ES-I3 (cell line): ENCODE measurements around the gene PARD3B.

Experiments
- H3K36me3 ChIP-seq: 2 replicates; pipeline ENCODE4 v1.6.1; 2013; ENCODE audit warnings: mild to moderate bottlenecking, low read length, control low read depth, moderate library complexity; ENCODE audit not compliant: insufficient read depth
- H3K4me1 ChIP-seq: 2 replicates; pipeline ENCODE4 v1.6.1; 2013; ENCODE audit warnings: mild to moderate bottlenecking, control low read depth, low read length; ENCODE audit not compliant: insufficient read depth
- H3K9ac ChIP-seq: 2 replicates; pipeline ENCODE4 v1.6.1; 2013; ENCODE audit warnings: low read depth, mild to moderate bottlenecking, low read length, moderate library complexity
- H3K9me3 ChIP-seq: 2 replicates; pipeline ENCODE4 v1.6.1; 2013; ENCODE audit warnings: mild to moderate bottlenecking, low read length, moderate library complexity; ENCODE audit not compliant: control insufficient read depth, insufficient read depth

PARD3B gene

DNA sequence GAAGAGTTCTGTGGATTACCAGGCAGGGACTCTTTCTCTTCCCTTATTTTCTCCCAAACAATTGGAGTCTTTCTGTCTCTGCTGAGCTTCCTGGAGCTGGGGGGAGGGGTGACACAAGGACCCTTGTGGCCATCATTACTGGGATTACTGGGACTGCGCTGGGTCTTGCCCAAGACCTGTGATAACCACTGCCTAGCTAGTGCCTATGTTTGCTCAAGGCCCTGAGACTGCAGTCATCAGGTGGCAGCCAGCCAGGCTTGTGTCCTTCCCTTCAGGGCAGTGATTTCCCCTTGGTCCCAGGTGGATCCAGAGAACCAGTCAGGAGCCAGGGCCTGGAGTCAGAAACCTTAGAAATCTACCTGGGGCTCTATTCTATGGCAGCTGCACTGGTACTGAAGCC is 355.6 kb downstream of the PARD3B start:
- Histone ChIP-seq H3K9me3 (no peaks in the 10 kb centered on the region; the same call in 1 of the 2 replicates), H3K9ac (no peak overlapping the region), H3K4me1 (no peaks in the 10 kb centered on the region), H3K36me3 (no peaks in the 10 kb centered on the region)

- Histone ChIP-seq H3K9me3 (no peaks in the 10 kb centered on the region; the same call in 1 of the 2 replicates), H3K36me3 (no peaks in the 10 kb centered on the region), H3K4me1 (no peaks in the 10 kb centered on the region), H3K9ac (no peak overlapping the region)
These were observed 356.3 kb downstream of the PARD3B start for GRCh38 chr2:204901591-204901990.

DNA sequence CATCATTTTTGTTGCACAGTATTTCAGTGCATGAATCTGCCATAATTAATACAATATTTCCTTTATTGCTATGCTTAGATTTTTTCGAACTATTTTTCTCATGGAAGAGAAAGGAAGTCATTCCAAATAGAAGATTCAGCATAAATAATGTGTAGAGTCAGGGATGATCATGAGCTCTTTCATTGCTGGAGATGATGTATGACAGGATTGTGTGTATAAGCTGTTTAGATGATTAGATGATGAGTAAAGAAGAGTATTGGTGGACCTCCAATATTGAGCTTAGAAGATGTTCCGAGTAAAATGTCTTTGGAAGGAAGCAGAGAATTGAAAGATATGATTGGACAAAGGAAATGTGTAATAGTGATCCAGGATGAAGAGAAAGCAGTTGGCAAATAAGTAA is 364.5 kb downstream of the PARD3B start:
- no peaks in the 10 kb centered on the region for H3K4me1 ChIP-seq
- H3K9ac ChIP-seq: no peak overlapping the region
- no peaks in the 10 kb centered on the region for H3K36me3 ChIP-seq
- H3K9me3 ChIP-seq: no peaks in the 10 kb centered on the region

- H3K9ac ChIP-seq: no peak overlapping the region
- H3K36me3 ChIP-seq: no peaks in the 10 kb centered on the region
- no peaks in the 10 kb centered on the region for H3K9me3 ChIP-seq
- H3K4me1 ChIP-seq: no peaks in the 10 kb centered on the region
These were observed 368.0 kb downstream of the PARD3B start for GRCh38 chr2:204913312-204913711.

DNA sequence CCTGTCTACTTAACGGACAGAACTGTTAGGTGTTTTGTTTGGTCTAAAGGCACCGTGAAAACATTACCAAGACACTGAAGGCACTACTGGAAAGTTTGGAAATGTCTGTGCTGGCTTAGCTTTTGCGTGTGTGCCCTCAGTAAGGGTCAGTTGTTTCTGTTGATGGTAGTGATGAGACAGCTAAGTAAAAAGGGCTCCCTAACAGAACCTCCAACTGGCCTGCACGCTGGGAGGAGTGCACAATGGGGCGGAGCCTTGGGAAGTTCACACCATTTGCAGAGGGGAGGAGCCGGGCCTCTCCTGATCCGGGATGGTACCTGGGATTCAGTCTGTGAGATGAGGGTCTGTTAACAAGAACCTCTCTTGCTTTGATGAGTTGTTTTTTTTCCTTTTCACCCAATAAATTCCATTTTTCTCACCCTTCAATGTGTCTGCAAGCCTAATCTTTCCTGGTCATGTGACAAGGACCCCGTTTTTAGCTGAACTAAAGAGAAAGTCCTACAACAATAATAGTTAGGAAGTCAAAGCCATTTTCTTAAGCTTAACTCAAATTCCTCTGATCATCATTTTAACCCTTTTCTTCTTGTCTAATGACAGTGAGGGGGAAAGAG is 368.7 kb downstream of the PARD3B start:
- Histone ChIP-seq H3K4me1 (no peaks in the 10 kb centered on the region), H3K36me3 (no peaks in the 10 kb centered on the region), H3K9me3 (no peaks in the 10 kb centered on the region), H3K9ac (no peak overlapping the region)

- Histone ChIP-seq H3K9me3 (no peaks in the 10 kb centered on the region), H3K9ac (no peak overlapping the region), H3K4me1 (no peaks in the 10 kb centered on the region), H3K36me3 (no peaks in the 10 kb centered on the region)
These were observed 369.4 kb downstream of the PARD3B start for GRCh38 chr2:204914708-204915107.

GRCh38 chr2:204917089-204917701 is 371.9 kb downstream of the PARD3B start:
- no peak overlapping the region for H3K9ac ChIP-seq
- no peaks in the 10 kb centered on the region for H3K4me1 ChIP-seq
- H3K36me3 ChIP-seq: no peaks in the 10 kb centered on the region
- no peaks in the 10 kb centered on the region for H3K9me3 ChIP-seq

GRCh38 chr2:204920776-204921175 is 375.5 kb downstream of the PARD3B start:
- H3K4me1 ChIP-seq: no peaks in the 10 kb centered on the region
- no peak overlapping the region for H3K9ac ChIP-seq
- no peaks in the 10 kb centered on the region for H3K36me3 ChIP-seq
- H3K9me3 ChIP-seq: no peaks in the 10 kb centered on the region

DNA sequence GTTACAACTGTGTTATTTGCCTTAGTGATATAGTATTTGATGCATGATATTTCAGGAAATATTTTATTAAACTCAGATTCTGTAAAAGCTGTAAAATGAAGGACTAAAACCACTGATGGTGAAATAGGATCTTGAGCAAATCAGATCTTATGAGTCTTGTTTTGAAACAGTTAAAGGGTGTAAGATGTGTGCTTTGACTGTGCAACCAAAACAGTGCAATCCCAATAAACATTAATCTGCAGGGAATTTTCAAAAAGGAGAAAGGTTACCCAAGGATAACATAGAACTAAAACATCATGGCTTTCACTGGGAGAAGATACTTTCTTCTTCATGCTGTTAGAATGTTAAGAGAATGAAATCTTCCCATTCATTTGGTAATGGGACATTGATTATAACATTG is 378.7 kb downstream of the PARD3B start:
- H3K4me1 ChIP-seq: no peaks in the 10 kb centered on the region
- no peaks in the 10 kb centered on the region for H3K36me3 ChIP-seq
- H3K9ac ChIP-seq: no peak overlapping the region
- no peaks in the 10 kb centered on the region for H3K9me3 ChIP-seq

GRCh38 chr2:204931562-204931961 is 386.3 kb downstream of the PARD3B start:
- Histone ChIP-seq H3K36me3 (no peaks in the 10 kb centered on the region), H3K9ac (no peak overlapping the region), H3K9me3 (no peaks in the 10 kb centered on the region), H3K4me1 (no peaks in the 10 kb centered on the region)

DNA sequence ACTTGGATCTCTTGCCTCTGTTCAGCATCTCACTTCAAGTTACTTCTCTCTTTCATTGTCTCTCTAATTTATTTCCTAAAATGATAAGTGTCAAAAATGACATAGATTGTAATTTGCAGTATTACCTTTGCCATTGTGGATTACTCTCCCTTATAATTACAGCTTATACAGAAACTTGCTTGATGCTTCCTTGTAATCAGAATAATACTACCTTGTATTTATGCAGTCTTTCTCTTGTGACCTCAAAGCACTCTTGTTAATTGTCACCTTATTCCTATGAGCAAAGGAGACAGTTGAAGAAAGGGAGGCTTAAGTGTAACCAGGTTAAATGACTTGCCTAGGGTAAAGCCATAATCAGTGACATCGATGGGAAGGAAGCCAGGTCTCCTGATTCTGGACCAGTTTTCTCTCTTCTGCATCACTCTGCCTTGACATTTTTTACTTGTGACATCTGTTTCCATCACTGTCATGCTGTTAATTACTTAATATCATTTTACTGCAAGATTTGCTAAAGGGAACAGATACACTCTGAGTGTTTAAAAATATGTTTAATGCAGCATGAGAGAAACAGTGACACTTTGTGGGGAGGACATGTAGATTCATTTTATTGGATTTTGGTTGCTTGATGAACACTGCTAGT is 388.6 kb downstream of the PARD3B start:
- Histone ChIP-seq H3K9ac (no peak overlapping the region), H3K9me3 (no peaks in the 10 kb centered on the region), H3K36me3 (no peaks in the 10 kb centered on the region), H3K4me1 (no peaks in the 10 kb centered on the region)

- no peak overlapping the region for H3K9ac ChIP-seq
- H3K9me3 ChIP-seq: peaks cover 6% of the 10 kb centered on the region; the same call in 1 of the 2 replicates
- H3K4me1 ChIP-seq: no peaks in the 10 kb centered on the region
- H3K36me3 ChIP-seq: no peaks in the 10 kb centered on the region
These were observed 399.7 kb downstream of the PARD3B start for GRCh38 chr2:204944927-204945326.

DNA sequence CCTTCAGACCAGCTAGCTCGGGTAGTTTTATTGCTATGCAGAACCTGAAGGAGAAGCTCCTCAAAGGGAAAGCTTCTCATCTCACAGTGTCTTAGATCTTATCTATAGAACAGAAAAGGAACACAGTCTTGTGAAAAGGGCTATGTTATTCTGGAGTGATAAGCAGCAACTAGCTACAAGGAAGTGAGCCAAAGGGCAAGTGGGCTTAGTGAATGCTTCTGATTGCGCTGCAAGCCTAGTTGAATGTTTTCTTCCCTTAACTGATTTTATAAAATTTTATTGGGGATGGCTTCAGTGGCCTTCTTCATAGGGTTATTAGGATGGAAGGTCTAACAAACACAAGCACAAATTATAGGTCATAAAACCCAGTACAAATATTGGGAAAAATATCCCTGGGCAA is 400.1 kb downstream of the PARD3B start:
- Histone ChIP-seq H3K9me3 (peaks cover 6% of the 10 kb centered on the region; the same call in 1 of the 2 replicates), H3K9ac (no peak overlapping the region), H3K4me1 (no peaks in the 10 kb centered on the region), H3K36me3 (no peaks in the 10 kb centered on the region)

DNA sequence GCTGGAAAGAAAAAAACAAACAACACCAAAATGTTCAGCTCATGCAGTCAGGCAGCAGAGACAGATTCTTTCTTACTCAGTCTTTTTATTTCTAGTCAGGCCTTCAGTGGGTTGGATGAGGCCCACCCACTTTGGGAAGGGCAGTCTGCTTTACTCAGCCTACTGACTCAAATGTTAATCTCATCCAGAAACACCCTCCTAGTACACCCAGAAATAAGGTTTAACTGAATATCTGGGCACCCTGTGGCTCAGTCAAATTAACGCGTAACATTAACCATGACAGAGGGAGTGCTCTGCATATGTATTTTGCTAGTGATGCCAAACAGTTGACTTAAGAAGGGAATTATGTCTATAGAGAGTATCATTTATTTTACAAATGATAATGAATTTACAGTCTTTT is 401.6 kb downstream of the PARD3B start:
- Histone ChIP-seq H3K4me1 (no peaks in the 10 kb centered on the region), H3K9me3 (peaks cover 6% of the 10 kb centered on the region; the same call in 1 of the 2 replicates), H3K36me3 (no peaks in the 10 kb centered on the region), H3K9ac (no peak overlapping the region)

GRCh38 chr2:204947405-204947804 is 402.1 kb downstream of the PARD3B start:
- Histone ChIP-seq H3K9me3 (peaks cover 6% of the 10 kb centered on the region; the same call in 1 of the 2 replicates), H3K36me3 (no peaks in the 10 kb centered on the region), H3K4me1 (no peaks in the 10 kb centered on the region), H3K9ac (no peak overlapping the region)
